Astrocyte (in vitro differentiated cells and primary cell): ENCODE data around the gene RCAN2. TPM values are rescaled to one million over a fixed set of nuclear protein-coding genes. Genes with fewer than 3 reads are reported as not detected.

Source experiments
- DNase-seq: peaks from one replicate; pipeline ENCODE4 v3.0.0-alpha.2; 2010; ENCODE audit warnings: low read depth
- FAIRE-seq: peaks from 2 replicates; lab custom pipeline; 2011; peaks lifted over from hg19 to GRCh38; lab: Jason Lieb, UNC
- H2AFZ ChIP-seq: 2 replicates; pipeline ENCODE4 v1.6.0; 2012; ENCODE audit warnings: low read depth, low read length, inconsistent platforms
- H3K27ac ChIP-seq: 2 replicates; pipeline ENCODE4 v1.5.1; 2011; ENCODE audit warnings: low read depth, low read length, inconsistent platforms
- H3K27me3 ChIP-seq: 2 replicates; pipeline ENCODE4 v1.6.0; 2011; ENCODE audit warnings: low read length, inconsistent platforms; ENCODE audit not compliant: insufficient read depth
- H3K36me3 ChIP-seq: 2 replicates; pipeline ENCODE4 v1.5.1; 2011; ENCODE audit warnings: low read length, inconsistent platforms; ENCODE audit not compliant: insufficient read depth
- H3K4me1 ChIP-seq: 2 replicates; pipeline ENCODE4 v1.5.1; 2011; ENCODE audit warnings: low read length, inconsistent platforms; ENCODE audit not compliant: insufficient read depth
- H3K4me2 ChIP-seq: 2 replicates; pipeline ENCODE4 v1.6.0; 2012; ENCODE audit warnings: low read length, inconsistent platforms
- H3K4me3 ChIP-seq: 2 replicates; pipeline ENCODE4 v1.5.1; 2011; ENCODE audit warnings: low read depth, mild to moderate bottlenecking, low read length, inconsistent platforms; ENCODE audit not compliant: insufficient read depth
- H3K79me2 ChIP-seq: 2 replicates; pipeline ENCODE4 v1.6.0; 2012; ENCODE audit warnings: mild to moderate bottlenecking, low read length, inconsistent platforms; ENCODE audit not compliant: insufficient read depth
- H3K9ac ChIP-seq: 2 replicates; pipeline ENCODE4 v1.6.0; 2012; ENCODE audit warnings: mild to moderate bottlenecking, low read length, inconsistent platforms
- H3K9me3 ChIP-seq: 2 replicates; pipeline ENCODE4 v1.5.1; 2012; ENCODE audit warnings: low read depth, mild to moderate bottlenecking, low read length, inconsistent platforms; ENCODE audit not compliant: insufficient read depth
- H4K20me1 ChIP-seq: 2 replicates; pipeline ENCODE4 v1.6.0; 2012; ENCODE audit warnings: low read length, inconsistent platforms; ENCODE audit not compliant: insufficient read depth
- H3K27ac Mint-ChIP-seq: one replicate; pipeline ENCODE4 v1.8.0; 2021; ENCODE audit warnings: mild to moderate bottlenecking, mixed read lengths; ENCODE audit not compliant: unreplicated experiment
- H3K27me3 Mint-ChIP-seq: one replicate; pipeline ENCODE4 v1.8.0; 2021; ENCODE audit warnings: low read depth, mixed read lengths; ENCODE audit not compliant: unreplicated experiment
- H3K36me3 Mint-ChIP-seq: one replicate; pipeline ENCODE4 v1.8.0; 2021; ENCODE audit warnings: low read depth, mixed read lengths; ENCODE audit not compliant: unreplicated experiment
- H3K4me1 Mint-ChIP-seq: one replicate; pipeline ENCODE4 v1.8.0; 2021; ENCODE audit warnings: low read depth, mixed read lengths; ENCODE audit not compliant: unreplicated experiment
- H3K4me3 Mint-ChIP-seq: one replicate; pipeline ENCODE4 v1.8.0; 2021; ENCODE audit warnings: mild to moderate bottlenecking, moderate library complexity, mixed read lengths; ENCODE audit not compliant: unreplicated experiment
- H3K9me3 Mint-ChIP-seq: one replicate; pipeline ENCODE4 v1.8.0; 2021; ENCODE audit warnings: mild to moderate bottlenecking, mixed read lengths; ENCODE audit not compliant: unreplicated experiment
- CTCF ChIP-seq: IDR thresholded peaks from 2 replicates; pipeline ENCODE4 v1.5.1; 2011; ENCODE audit warnings: low read depth, mild to moderate bottlenecking, inconsistent platforms, low read length, moderate library complexity; ENCODE audit not compliant: insufficient read depth
- EZH2 ChIP-seq: IDR thresholded peaks from 2 replicates; pipeline ENCODE4 v1.6.1; 2012; ENCODE audit warnings: mild to moderate bottlenecking, low read length, inconsistent platforms; ENCODE audit not compliant: insufficient read depth
- total RNA-seq: library from RNA; stranded (reverse); gene quantifications from 2 replicates; pipeline ENCODE4 v1.2.1, GENCODE V29; 2021

RCAN2 gene
- total RNA-seq, 1 donor from 2014 or later: 10.6 TPM

DNA sequence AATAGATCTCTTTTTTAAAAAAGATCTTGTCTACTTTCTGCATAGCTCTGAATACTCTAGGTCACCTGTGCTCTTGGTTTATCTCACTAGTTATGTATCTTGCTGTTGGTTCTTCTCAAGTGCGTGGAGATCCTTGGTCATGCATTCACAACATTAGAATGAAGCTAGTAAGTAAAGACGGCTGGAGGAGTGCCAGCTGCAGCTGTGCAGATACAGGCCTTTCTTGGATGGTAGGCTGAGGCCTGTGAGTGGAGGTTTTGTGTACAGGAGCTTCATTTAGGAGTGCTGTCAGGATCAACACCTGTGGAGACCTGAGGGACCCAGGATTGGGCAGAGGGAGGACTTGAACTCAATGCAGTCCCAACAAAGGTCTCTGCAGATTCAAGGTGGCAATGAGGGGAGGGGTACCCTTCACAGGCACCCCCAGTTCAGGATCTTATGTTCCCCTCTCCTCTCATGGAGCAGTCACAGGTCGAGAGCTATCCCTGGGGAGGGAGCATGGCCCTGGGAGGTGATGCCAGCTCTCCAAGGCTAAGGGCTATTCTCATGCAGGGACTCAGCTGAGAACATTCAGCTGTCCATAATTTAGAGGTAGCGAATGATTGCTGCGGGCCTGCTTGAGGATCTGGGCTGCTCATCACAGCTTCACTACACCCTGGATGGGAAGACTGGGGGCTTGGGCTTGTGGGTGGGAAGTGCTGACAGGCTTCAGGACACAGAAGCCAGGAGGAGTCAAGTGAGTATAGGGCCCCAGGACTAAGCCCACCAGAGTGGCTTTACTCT lies 221.6 kb downstream of the RCAN2 start:
- no peaks in the 10 kb centered on the region for H3K36me3 Mint-ChIP-seq
- Histone ChIP-seq H3K79me2 (no peaks in the 10 kb centered on the region), H3K36me3 (no peaks in the 10 kb centered on the region), H2AFZ (no peak overlapping the region), H3K9me3 (no peaks in the 10 kb centered on the region), H3K9ac (no peak overlapping the region), H3K27ac (no peak overlapping the region), H3K4me3 (no peak overlapping the region), H3K4me1 (no peaks in the 10 kb centered on the region), H3K4me2 (no peak overlapping the region), H4K20me1 (no peaks in the 10 kb centered on the region), H3K27me3 (no peaks in the 10 kb centered on the region)
- no peak for TF ChIP-seq EZH2
- TF ChIP-seq CTCF: no peak
- H3K4me3 Mint-ChIP-seq: no peak overlapping the region
- H3K27me3 Mint-ChIP-seq: no peaks in the 10 kb centered on the region
- DNase-seq: no peak
- H3K9me3 Mint-ChIP-seq: no peaks in the 10 kb centered on the region
- H3K27ac Mint-ChIP-seq: no peak overlapping the region
- FAIRE-seq: no peak
- H3K4me1 Mint-ChIP-seq: no peaks in the 10 kb centered on the region

DNA sequence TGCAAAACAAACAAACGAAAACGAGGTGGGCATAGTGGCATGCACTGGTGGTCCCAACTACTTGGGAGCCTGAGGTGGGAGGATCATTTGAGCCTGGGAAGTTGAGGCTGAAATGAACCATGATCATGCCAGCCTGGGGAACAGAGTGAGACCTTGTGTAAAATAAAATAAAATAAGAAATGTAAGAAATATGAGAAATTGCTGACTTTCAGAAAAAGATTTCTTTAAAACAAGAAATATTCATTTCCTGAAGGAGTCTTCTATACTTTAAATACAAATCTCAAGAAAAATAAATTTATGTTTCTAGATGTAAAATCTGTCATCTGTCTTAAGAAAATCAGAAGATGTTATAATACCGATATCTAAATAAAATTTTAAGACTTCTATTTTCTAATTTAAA lies 223.7 kb downstream of the RCAN2 start:
- FAIRE-seq: no peak
- H3K27ac Mint-ChIP-seq: no peak overlapping the region

More for the DNA sequence above, 223.7 kb downstream of the RCAN2 start:
- no peak overlapping the region for H3K4me3 Mint-ChIP-seq
- H3K9me3 ChIP-seq: no peaks in the 10 kb centered on the region
- H3K4me2 ChIP-seq: no peak overlapping the region
- H3K27me3 ChIP-seq: no peaks in the 10 kb centered on the region
- H3K27me3 Mint-ChIP-seq: no peaks in the 10 kb centered on the region
- H3K4me3 ChIP-seq: no peak overlapping the region
- H3K36me3 Mint-ChIP-seq: no peaks in the 10 kb centered on the region
- no peak overlapping the region for H2AFZ ChIP-seq
- H3K4me1 ChIP-seq: no peaks in the 10 kb centered on the region
- no peaks in the 10 kb centered on the region for H4K20me1 ChIP-seq
- no peak overlapping the region for H3K27ac ChIP-seq
- no peaks in the 10 kb centered on the region for H3K9me3 Mint-ChIP-seq
- TF ChIP-seq EZH2 (no peak), CTCF (no peak)
- H3K4me1 Mint-ChIP-seq: no peaks in the 10 kb centered on the region
- H3K9ac ChIP-seq: no peak overlapping the region
- H3K36me3 ChIP-seq: no peaks in the 10 kb centered on the region
- no peak for DNase-seq
- H3K79me2 ChIP-seq: no peaks in the 10 kb centered on the region
